Thoracic aorta (tissue), 2 donors: ENCODE results near the gene EPB41L5. TPM values are rescaled to one million over a fixed set of nuclear protein-coding genes. Genes with fewer than 3 reads are reported as not detected.

Experiments used
- ATAC-seq: fragments of 150-250 bp; one replicate; pipeline ENCODE4 v1.8.0; 2017; ENCODE audit warnings: low read depth; ENCODE audit not compliant: insufficient number of reproducible peaks, low FRiP score
- DNase-seq: peaks from one replicate; pipeline ENCODE4 v3.0.0-alpha.2; 2020; ENCODE audit warnings: low spot score
- H3K27ac ChIP-seq, 2 donors: fragments of 200-600 bp; sonication (generic); 1 replicate in 1 of 2; 2 replicates in 1 of 2; pipeline ENCODE4 v1.5.1; 2016; ENCODE audit warnings: mild to moderate bottlenecking in 2 of 2, moderate library complexity in 2 of 2
- H3K27me3 ChIP-seq: fragments of 200-600 bp; sonication (generic); replicated peaks from 2 replicates; pipeline ENCODE4 v1.6.0; 2016; ENCODE audit warnings: mild to moderate bottlenecking; ENCODE audit not compliant: insufficient read depth
- H3K36me3 ChIP-seq: fragments of 200-600 bp; sonication (generic); one replicate; pipeline ENCODE4 v1.5.1; 2016
- H3K4me1 ChIP-seq, 2 donors: fragments of 200-600 bp; sonication (generic); 1 replicate in 1 of 2; 2 replicates in 1 of 2; pipeline versions ENCODE4 v1.5.1 to v1.6.0; 2016; ENCODE audit warnings: low read depth in 2 of 2, mild to moderate bottlenecking in 1 of 2; ENCODE audit not compliant: control insufficient read depth in 1 of 2
- H3K4me3 ChIP-seq: fragments of 200-600 bp; sonication (generic); 2 replicates; pipeline ENCODE4 v1.5.1; 2016; ENCODE audit warnings: mild to moderate bottlenecking
- H3K9me3 ChIP-seq: fragments of 200-600 bp; sonication (generic); 2 replicates; pipeline ENCODE4 v1.5.1; 2016
- total RNA-seq, 2 donors: library from RNA; depleted of rRNA; stranded (reverse); fragments of >200 nt; gene quantifications; one replicate each; pipeline versions ENCODE4 v1.1.0 to v1.2.3, GENCODE V29; 2016
- TF ChIP-seq, protein P1 (sequence below): fragments of 200-600 bp; sonication (generic); IDR thresholded peaks from one replicate; pipeline ENCODE4 v1.5.1; 2019; ENCODE audit warnings: antibody characterized with exemption

Gene EPB41L5
- total RNA-seq, 2 donors from 2014 or later = 15.4 to 18.5 TPM

DNA sequence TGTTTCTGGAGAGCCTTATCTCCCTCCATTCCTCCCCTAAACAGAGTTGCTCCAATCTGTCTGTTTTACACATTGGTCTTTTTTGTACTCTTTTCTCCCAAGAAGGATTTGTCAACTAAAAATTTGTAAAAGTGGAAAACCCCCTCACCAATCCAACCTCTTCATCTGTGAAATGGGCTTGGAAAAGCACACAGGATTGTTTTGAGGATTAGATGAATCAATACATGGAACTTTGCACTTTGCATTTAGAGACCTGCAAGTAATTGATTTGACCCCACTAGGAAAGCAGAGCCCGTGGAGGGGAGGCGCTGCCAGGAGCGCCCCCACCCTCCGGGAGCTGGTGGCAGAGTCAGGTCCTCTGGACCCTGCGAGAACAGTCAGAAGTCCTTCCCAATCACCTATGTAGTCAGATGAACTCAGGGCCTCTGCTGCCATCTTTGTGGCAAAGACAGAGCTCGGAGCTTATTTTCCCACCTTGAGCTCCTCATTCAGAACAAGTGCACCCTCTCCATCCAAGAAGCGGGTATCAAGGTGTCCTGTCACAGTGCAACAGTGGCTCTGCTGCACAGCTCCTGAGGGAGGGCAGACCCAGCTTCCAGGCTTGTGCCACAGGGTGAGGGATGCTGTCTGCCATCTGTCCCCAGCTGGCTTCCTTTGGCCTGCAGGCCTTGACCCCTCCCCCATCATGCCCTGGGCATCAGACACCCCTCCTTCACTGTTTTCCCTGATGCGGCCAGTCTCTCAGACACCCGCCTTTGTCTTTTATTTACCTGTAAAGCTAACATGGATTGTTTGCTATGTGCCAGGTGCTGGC, 212.1 kb downstream of the EPB41L5 start:
- H3K27me3 ChIP-seq = no peaks in the 10 kb centered on the region
- TF ChIP-seq, protein P1, sequence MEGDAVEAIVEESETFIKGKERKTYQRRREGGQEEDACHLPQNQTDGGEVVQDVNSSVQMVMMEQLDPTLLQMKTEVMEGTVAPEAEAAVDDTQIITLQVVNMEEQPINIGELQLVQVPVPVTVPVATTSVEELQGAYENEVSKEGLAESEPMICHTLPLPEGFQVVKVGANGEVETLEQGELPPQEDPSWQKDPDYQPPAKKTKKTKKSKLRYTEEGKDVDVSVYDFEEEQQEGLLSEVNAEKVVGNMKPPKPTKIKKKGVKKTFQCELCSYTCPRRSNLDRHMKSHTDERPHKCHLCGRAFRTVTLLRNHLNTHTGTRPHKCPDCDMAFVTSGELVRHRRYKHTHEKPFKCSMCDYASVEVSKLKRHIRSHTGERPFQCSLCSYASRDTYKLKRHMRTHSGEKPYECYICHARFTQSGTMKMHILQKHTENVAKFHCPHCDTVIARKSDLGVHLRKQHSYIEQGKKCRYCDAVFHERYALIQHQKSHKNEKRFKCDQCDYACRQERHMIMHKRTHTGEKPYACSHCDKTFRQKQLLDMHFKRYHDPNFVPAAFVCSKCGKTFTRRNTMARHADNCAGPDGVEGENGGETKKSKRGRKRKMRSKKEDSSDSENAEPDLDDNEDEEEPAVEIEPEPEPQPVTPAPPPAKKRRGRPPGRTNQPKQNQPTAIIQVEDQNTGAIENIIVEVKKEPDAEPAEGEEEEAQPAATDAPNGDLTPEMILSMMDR = no peak
- peaks cover 13 to 29% of the 10 kb centered on the region in 2 donors for H3K4me1 ChIP-seq
- peaks cover 5% of the 10 kb centered on the region for H3K36me3 ChIP-seq
- no peaks in the 10 kb centered on the region for H3K9me3 ChIP-seq
- H3K27ac ChIP-seq = no peak overlapping the region
- H3K4me3 ChIP-seq = no peak overlapping the region
- DNase-seq (no peak), ATAC-seq (no peak)

DNA sequence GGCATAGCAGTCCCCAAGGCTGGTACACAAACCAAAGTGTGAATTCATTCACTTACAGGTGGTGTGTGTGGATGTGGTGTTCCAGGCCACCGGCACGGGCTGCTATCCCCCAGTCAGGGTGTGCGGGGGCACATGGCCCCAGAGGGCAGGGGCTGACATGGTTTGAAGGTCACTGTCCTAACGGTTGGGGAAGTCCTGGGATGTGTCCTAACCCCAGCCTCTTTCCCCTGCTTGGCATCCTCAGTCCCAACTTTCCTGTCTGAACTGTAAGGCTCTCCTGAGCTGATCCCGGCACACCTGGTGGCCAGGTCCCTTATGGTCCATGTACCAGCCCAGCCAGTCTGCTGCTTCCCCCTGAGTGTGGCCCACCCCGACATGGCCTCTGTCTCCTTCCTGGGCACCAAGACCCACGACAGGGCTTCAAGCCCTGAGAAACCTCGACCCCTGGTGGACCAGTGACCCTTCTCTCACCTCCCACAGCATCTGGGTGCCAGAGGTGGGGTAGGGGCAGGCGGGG, 212.7 kb downstream of the EPB41L5 start:
- Histone ChIP-seq H3K4me3 (no peak overlapping the region), H3K4me1 (peaks cover 13 to 29% of the 10 kb centered on the region in 2 donors), H3K36me3 (no peaks in the 10 kb centered on the region), H3K9me3 (no peaks in the 10 kb centered on the region), H3K27ac (no peak overlapping the region), H3K27me3 (no peaks in the 10 kb centered on the region)
- TF ChIP-seq, protein P1 = no peak
- DNase-seq (no peak), ATAC-seq (no peak)

DNA sequence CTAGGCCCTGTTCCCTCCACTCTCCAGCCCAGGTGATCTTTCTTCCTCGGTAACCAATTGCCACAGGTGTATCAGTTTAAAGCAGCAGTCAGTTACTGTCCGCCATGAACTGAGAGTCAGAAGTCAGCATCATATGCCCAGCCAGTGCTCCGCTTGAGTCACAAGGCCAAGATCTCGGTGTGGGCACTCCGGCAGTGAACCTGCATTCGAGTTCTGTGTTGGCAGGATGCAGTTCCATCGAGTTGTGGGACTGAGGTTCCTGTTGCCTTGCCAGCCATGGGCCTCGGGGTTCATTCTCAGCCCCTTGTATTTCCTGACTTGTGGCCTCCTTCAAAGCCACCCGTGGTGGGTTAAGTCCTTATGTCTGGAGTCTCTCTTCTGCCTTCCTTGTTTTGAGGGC, 213.4 kb downstream of the EPB41L5 start:
- Histone ChIP-seq H3K9me3 (no peaks in the 10 kb centered on the region), H3K4me3 (no peak overlapping the region), H3K27me3 (no peaks in the 10 kb centered on the region), H3K27ac (no peak overlapping the region), H3K4me1 (peaks cover 12 to 23% of the 10 kb centered on the region in 2 donors), H3K36me3 (no peaks in the 10 kb centered on the region)
- ATAC-seq (no peak), DNase-seq (no peak)
- TF ChIP-seq, protein P1 = no peak

DNA sequence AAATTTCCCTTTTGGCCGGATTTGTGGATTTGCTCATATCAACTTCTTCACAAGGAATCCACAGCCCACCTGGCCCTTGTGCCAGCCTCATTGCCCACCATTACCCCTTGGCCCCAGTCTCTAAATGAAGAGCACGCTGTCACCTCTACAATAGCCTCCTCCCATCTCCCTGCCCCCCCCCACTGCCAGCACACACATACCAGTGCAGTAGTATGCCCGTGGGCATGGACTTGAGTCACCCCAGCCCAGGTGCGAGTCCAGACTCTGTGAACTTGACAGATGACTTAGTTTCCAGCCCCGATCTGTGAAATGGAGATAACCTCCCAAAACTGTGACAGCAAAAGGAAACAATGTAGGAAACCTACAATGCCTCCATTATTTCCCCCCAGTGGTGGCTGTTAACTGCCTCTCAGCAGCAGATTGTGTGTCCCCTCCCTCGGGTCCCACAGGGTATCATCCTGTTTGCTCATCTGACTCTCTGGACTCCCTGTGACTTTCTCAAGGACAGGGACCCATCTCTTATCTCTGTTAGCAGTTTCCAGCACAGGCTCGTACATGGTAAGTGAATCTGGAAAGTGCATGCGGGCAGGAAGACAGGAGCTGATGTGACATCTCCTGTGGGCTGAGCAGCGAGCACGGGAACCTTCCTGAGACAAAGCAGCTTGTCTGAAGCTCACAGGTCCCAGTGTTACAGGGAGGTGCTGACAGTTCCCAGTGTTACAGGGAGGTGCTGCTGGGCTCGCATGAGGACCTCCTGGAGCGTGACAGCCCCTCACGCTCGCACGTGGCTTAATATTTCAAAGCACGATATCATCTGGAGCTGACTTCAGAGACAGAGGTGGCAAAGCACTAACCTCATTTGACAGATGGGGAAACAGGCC, 214.5 kb downstream of the EPB41L5 start:
- TF ChIP-seq, protein P1 = no peak
- Histone ChIP-seq H3K4me3 (no peak overlapping the region), H3K4me1 (peaks cover 8 to 15% of the 10 kb centered on the region in 2 donors), H3K27me3 (no peaks in the 10 kb centered on the region), H3K9me3 (no peaks in the 10 kb centered on the region), H3K36me3 (no peaks in the 10 kb centered on the region), H3K27ac (no peak overlapping the region)
- ATAC-seq (no peak), DNase-seq (no peak)

DNA sequence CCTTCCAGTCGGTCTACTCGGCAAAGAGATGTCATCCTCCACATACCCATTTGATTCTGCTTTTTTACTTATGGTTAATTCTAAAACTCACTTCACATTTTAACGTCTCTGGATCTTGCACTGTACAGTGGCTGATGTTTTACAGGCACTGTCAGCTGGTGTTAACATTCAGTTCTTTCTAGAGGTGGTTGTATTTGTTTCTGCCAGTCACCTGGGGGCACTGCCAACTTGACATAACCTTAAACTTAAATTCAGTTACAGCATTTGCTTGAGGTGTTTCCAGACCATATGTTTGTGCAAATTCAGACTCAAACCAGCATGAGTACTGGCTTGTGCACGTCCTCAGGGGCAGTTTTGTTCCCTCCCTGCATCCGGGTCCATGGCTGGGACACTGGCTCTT, 215.6 kb downstream of the EPB41L5 start:
- H3K27ac ChIP-seq = no peak overlapping the region
- no peaks in the 10 kb centered on the region for H3K27me3 ChIP-seq
- peaks cover 4 to 13% of the 10 kb centered on the region in 2 donors for H3K4me1 ChIP-seq
- ATAC-seq = no peak
- TF ChIP-seq, protein P1 = no peak
- DNase-seq = no peak
- H3K36me3 ChIP-seq = no peaks in the 10 kb centered on the region
- no peaks in the 10 kb centered on the region for H3K9me3 ChIP-seq
- no peak overlapping the region for H3K4me3 ChIP-seq
